RWPE2 (cell line): ENCODE data around the gene CAPG.

Experiments
- ATAC-seq: fragments of 200-7000 bp; cut with Tn5 transposase; 3 replicates; pipeline ENCODE4 v1.9.1; 2021; ENCODE audit warnings: low read depth
- DNase-seq: peaks from one replicate; pipeline ENCODE4 v3.0.0-alpha.2; 2020; ENCODE audit warnings: low spot score
- H3K27ac ChIP-seq: fragments of 450-650 bp; 2 replicates; pipeline ENCODE4 v1.5.1; 2017; ENCODE audit warnings: mild to moderate bottlenecking; ENCODE audit not compliant: poor library complexity, severe bottlenecking
- H3K27me3 ChIP-seq: fragments of 250-450 bp; sonication (Bioruptor Pico); 2 replicates; pipeline ENCODE4 v1.5.1; 2021; ENCODE audit warnings: mild to moderate bottlenecking, moderate library complexity; ENCODE audit not compliant: insufficient read depth, poor library complexity, severe bottlenecking
- H3K36me3 ChIP-seq: fragments of 250-450 bp; sonication (Bioruptor Pico); 2 replicates; pipeline ENCODE4 v1.5.1; 2020; ENCODE audit warnings: low read depth, mild to moderate bottlenecking, moderate library complexity
- H3K4me1 ChIP-seq: fragments of 250-450 bp; sonication (Bioruptor Pico); 2 replicates; pipeline ENCODE4 v1.5.1; 2021; ENCODE audit warnings: mild to moderate bottlenecking, moderate library complexity; ENCODE audit not compliant: insufficient read depth, poor library complexity, severe bottlenecking
- H3K4me3 ChIP-seq: fragments of 250-450 bp; sonication (Bioruptor Pico); 2 replicates; pipeline ENCODE4 v1.5.1; 2021; ENCODE audit warnings: mild to moderate bottlenecking, moderate library complexity; ENCODE audit not compliant: severe bottlenecking
- H3K9me3 ChIP-seq: fragments of 250-450 bp; sonication (Bioruptor Pico); 2 replicates; pipeline ENCODE4 v1.5.1; 2021; ENCODE audit warnings: mild to moderate bottlenecking, moderate library complexity; ENCODE audit not compliant: severe bottlenecking
- TF ChIP-seq, protein P1 (sequence below): fragments of 450-650 bp; IDR thresholded peaks from one replicate; pipeline ENCODE4 v1.5.1; 2017; ENCODE audit warnings: mild to moderate bottlenecking, moderate library complexity; ENCODE audit not compliant: poor library complexity, severe bottlenecking

The CAPG gene

DNA sequence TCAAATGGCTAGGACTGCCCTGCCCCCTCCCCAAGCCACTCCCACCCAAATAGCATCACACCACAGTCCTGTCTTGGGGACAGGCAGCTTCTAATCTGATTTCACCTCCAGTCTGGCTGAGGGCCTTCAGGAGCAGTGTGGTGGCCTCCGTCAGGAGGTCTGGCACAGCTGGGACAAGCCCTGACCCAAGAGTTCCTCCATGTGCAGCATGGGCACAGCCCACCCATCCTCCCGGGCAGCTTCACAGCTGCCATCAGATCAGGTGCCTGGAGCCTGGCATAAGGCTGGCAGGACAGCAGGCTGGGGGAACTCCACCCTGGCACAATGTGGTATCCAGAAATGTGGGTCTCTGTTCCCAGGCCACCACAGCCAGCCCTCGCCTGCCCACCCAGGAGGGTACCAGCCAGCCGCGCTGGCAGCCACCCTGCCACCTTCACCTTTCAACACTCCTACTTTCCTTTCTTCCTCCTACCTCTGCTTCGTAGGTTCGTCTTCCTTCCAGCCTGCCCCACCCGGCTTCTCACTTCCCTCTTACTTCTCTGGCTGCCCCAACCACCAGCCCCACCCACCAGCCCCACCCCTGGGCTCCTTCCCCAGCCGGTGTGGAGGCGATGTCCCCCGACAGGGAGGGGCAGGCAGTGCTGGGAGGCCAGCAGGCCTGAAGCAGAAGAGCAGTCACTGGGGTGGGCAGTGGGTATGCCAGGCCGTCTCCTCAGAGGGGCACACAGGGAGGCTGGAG, at the start of gene CAPG:
TSS of gene CAPG (minus strand) at position 522 of the 739 bp plus-strand sequence. CDS start 8,221 bp downstream, outside the sequence.
- no peaks in the 10 kb centered on the region for H3K27me3 ChIP-seq
- TF ChIP-seq, protein P1, sequence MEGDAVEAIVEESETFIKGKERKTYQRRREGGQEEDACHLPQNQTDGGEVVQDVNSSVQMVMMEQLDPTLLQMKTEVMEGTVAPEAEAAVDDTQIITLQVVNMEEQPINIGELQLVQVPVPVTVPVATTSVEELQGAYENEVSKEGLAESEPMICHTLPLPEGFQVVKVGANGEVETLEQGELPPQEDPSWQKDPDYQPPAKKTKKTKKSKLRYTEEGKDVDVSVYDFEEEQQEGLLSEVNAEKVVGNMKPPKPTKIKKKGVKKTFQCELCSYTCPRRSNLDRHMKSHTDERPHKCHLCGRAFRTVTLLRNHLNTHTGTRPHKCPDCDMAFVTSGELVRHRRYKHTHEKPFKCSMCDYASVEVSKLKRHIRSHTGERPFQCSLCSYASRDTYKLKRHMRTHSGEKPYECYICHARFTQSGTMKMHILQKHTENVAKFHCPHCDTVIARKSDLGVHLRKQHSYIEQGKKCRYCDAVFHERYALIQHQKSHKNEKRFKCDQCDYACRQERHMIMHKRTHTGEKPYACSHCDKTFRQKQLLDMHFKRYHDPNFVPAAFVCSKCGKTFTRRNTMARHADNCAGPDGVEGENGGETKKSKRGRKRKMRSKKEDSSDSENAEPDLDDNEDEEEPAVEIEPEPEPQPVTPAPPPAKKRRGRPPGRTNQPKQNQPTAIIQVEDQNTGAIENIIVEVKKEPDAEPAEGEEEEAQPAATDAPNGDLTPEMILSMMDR = no peak
- ATAC-seq (peak; percentile 77), DNase-seq (peak; percentile 85)
- peaks cover 23% of the 10 kb centered on the region; the same call in 1 of the 2 replicates for H3K36me3 ChIP-seq
- no peaks in the 10 kb centered on the region for H3K9me3 ChIP-seq
- H3K27ac ChIP-seq = peak within 1 kb of the TSS; percentile 80
- H3K4me1 ChIP-seq = peaks cover 19% of the 10 kb centered on the region
- H3K4me3 ChIP-seq = peak within 1 kb of the TSS; percentile 1

GRCh38 chr2:85459771-85460170, 49.6 kb upstream of the CAPG start:
- H3K9me3 ChIP-seq = no peaks in the 10 kb centered on the region
- no peaks in the 10 kb centered on the region for H3K27me3 ChIP-seq
- DNase-seq (no peak), ATAC-seq (no peak)
- no peak overlapping the region for H3K4me3 ChIP-seq
- no peak overlapping the region for H3K27ac ChIP-seq
- TF ChIP-seq, protein P1 = no peak
- H3K36me3 ChIP-seq = no peaks in the 10 kb centered on the region
- peaks cover 11% of the 10 kb centered on the region for H3K4me1 ChIP-seq

- peaks cover 11% of the 10 kb centered on the region for H3K4me1 ChIP-seq
- no peak for ATAC-seq
- TF ChIP-seq, protein P1 = no peak
- H3K36me3 ChIP-seq = no peaks in the 10 kb centered on the region
- no peaks in the 10 kb centered on the region for H3K9me3 ChIP-seq
- DNase-seq = no peak
- no peaks in the 10 kb centered on the region for H3K27me3 ChIP-seq
- H3K27ac ChIP-seq = peak overlapping the region; percentile 34
- H3K4me3 ChIP-seq = no peak overlapping the region
Observed at GRCh38 chr2:85458601-85459563, 48.7 kb upstream of the CAPG start.

DNA sequence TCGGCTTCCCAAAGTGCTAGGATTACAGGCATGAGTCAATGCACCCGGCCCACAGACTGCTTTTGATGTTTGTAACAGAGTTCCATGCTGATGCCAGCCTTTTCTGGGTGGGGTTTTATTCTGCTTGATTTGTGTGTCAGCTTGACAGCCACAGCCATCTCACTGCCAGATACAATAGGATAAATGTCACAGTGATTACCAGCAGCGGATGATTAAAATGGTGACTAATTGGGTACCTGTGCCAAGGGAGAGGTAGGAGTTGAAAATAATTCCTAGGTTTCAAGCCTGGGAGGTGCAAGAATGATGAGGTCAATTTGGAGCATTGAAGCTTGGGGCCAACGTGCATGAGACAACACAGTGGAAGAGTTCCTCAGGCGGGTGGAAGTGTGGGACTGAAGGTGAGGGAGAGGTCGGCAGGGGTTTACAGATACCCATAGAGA, 47.7 kb upstream of the CAPG start:
- Histone ChIP-seq H3K36me3 (no peaks in the 10 kb centered on the region), H3K27ac (peak overlapping the region; percentile 34)
- DNase-seq = no peak

More for the DNA sequence above, 47.7 kb upstream of the CAPG start:
- no peaks in the 10 kb centered on the region for H3K27me3 ChIP-seq
- no peak overlapping the region for H3K4me3 ChIP-seq
- no peaks in the 10 kb centered on the region for H3K9me3 ChIP-seq
- ATAC-seq = peak; percentile 88
- H3K4me1 ChIP-seq = peaks cover 11% of the 10 kb centered on the region
- TF ChIP-seq, protein P1 = no peak
